ENCODE data around the gene FGD4.

GRCh38 chr12:32448586-32448985 lies 49.2 kb downstream of the FGD4 start:
- TF ChIP-seq CTCF (IDR thresholded peaks at IDR 0.05) (no peak), POLR2A (IDR thresholded peaks at IDR 0.05) (no peak)

All from body of pancreas (tissue), 4 donors.